K562 (cell line): ENCODE results near the gene CAMK2G. TPM values are rescaled to one million over a fixed set of nuclear protein-coding genes. Genes with fewer than 3 reads are reported as not detected.

Experiments used
- ADNP ChIP-seq: fragments of 200-800 bp; sonication (Bioruptor generic); IDR thresholded peaks from 2 replicates; pipeline ENCODE4 v1.6.1; 2016; ENCODE audit warnings: missing genetic modification characterization, missing compliant biosample characterization
- AFF1 ChIP-seq, 2 experiments: fragments of 450-650 bp; IDR thresholded peaks; 2 replicates each; pipeline ENCODE4 v1.6.1; 2018; ENCODE audit warnings: mild to moderate bottlenecking in 2 of 2, low read depth in 1 of 2; ENCODE audit not compliant: partially characterized antibody in 2 of 2
- IFI16 ChIP-seq: fragments of 250-450 bp; sonication (Bioruptor Pico); IDR thresholded peaks from 2 replicates; pipeline ENCODE4 v2.1.2; 2022; ENCODE audit warnings: mild to moderate bottlenecking, inconsistent platforms
- KDM2B ChIP-seq: fragments of 250-450 bp; sonication (Bioruptor Pico); IDR thresholded peaks from 2 replicates; pipeline ENCODE4 v1.8.0; 2021; ENCODE audit warnings: mild to moderate bottlenecking, moderate library complexity
- KLF10 ChIP-seq: fragments of 250-450 bp; sonication (Bioruptor Pico); IDR thresholded peaks from 2 replicates; pipeline ENCODE4 v1.6.1; 2021; ENCODE audit warnings: matching md5 sums
- MTF1 ChIP-seq: fragments of 250-450 bp; sonication (Bioruptor Pico); IDR thresholded peaks from 2 replicates; pipeline ENCODE4 v1.9.0; 2021; ENCODE audit warnings: moderate library complexity, mild to moderate bottlenecking, inconsistent platforms, borderline replicate concordance
- NEUROD1 ChIP-seq: fragments of 150-350 bp; IDR thresholded peaks from 2 replicates; pipeline ENCODE4 v1.6.1; 2014; ENCODE audit warnings: borderline replicate concordance, low read length, low read depth; ENCODE audit not compliant: partially characterized antibody
- SREBF1 ChIP-seq: fragments of 150-350 bp; IDR thresholded peaks from 2 replicates; pipeline ENCODE4 v1.6.1; 2014; ENCODE audit warnings: antibody characterized with exemption, low read depth, low read length, borderline replicate concordance
- TRIM25 ChIP-seq: fragments of 450-650 bp; IDR thresholded peaks from 2 replicates; pipeline ENCODE4 v1.7.0; 2016; ENCODE audit warnings: borderline replicate concordance
- ZBTB9 ChIP-seq: fragments of 450-650 bp; formaldehyde crosslinking; IDR thresholded peaks from 2 replicates; pipeline ENCODE4 v1.4.0; 2020; ENCODE audit warnings: mild to moderate bottlenecking, moderate library complexity
- ZNF57 ChIP-seq: fragments of 450-650 bp; formaldehyde crosslinking; IDR thresholded peaks from 2 replicates; pipeline ENCODE4 v1.4.0; 2020; ENCODE audit warnings: mild to moderate bottlenecking, moderate library complexity
- ZNF583 ChIP-seq: fragments of 250-450 bp; sonication (Bioruptor Pico); IDR thresholded peaks from 2 replicates; pipeline ENCODE4 v1.4.0; 2020
- polyA plus RNA-seq, 8 experiments: library from polyadenylated mRNA; depleted of rRNA in 4 of 8; stranded (reverse) in 5 of 8; unstranded in 3 of 8; fragments of >200 nt; fragmentation: Nextera tagmentation in 2 of 8; fragmentation: Illumina TruSeq in 1 of 8; extraction: Ambion mirVana in 2 of 8; extraction: Trizol in 1 of 8; gene quantifications; 2 replicates each; pipeline versions ENCODE4 v1.2.1 to v1.2.3, GENCODE V29; 2011 to 2014; ENCODE audit warnings: inconsistent platforms in 1 of 8, missing spikeins in 1 of 8
- total RNA-seq, 7 experiments: library from RNA; depleted of rRNA in 6 of 7; stranded (reverse); fragments of >200 nt in 6 of 7; fragmentation: Illumina TruSeq in 2 of 7; extraction: Trizol in 2 of 7; gene quantifications; 2 replicates each; pipeline versions ENCODE4 v1.2.1 to v1.2.3, GENCODE V29; 2011 to 2021; ENCODE audit warnings: low replicate concordance in 1 of 7
- TF ChIP-seq, protein P1 (sequence below): fragments of 450-650 bp; IDR thresholded peaks from 2 replicates; pipeline ENCODE4 v1.7.1; 2018; ENCODE audit warnings: mild to moderate bottlenecking, low read depth; ENCODE audit not compliant: partially characterized antibody

The CAMK2G gene
- total and polyA plus RNA-seq, 9 of the 15 experiments (the other 6 are each of a cell fraction or from before 2014, with no cell fraction given): 9.0 to 37.9 (median 32.6) TPM

DNA sequence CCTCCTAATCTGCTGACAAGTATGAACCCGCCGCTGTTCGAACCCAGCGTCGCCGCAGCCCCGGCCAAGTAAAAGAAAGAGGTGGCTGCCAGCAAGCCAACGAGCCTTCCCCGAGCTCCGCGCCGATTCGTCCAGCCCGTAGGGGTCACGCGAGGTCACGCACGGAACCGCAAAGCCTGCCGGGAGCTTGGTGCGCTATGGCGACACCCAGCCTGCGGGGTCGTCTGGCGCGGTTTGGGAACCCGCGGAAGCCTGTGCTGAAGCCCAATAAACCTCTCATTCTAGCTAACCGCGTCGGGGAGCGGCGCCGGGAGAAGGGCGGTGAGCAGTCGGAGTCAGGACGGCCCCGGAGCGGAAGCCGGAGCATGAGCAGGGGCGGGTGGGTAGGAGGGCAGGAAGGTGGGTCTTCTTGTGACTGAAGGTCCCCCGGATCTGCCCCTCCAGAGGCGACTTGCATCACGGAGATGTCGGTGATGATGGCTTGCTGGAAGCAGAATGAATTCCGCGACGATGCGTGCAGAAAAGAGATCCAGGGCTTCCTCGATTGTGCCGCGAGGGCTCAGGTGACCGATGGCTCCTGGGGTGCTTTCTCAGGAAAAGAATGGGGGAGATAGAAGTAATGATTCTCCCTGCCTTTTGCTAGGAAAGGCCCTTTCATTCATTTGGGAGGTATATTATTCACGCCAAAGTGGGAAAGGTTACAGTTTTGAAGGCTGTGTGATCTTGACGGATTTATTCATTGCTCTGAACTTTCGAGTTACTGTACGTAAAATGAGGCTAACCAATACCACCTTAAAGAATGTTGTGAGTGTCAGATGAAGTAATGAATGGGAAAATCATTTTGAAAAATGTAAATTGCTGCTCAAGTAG is 92.2 kb downstream of the CAMK2G start, which contains the start of gene CHCHD1 (continued):
- TF ChIP-seq, protein P1, sequence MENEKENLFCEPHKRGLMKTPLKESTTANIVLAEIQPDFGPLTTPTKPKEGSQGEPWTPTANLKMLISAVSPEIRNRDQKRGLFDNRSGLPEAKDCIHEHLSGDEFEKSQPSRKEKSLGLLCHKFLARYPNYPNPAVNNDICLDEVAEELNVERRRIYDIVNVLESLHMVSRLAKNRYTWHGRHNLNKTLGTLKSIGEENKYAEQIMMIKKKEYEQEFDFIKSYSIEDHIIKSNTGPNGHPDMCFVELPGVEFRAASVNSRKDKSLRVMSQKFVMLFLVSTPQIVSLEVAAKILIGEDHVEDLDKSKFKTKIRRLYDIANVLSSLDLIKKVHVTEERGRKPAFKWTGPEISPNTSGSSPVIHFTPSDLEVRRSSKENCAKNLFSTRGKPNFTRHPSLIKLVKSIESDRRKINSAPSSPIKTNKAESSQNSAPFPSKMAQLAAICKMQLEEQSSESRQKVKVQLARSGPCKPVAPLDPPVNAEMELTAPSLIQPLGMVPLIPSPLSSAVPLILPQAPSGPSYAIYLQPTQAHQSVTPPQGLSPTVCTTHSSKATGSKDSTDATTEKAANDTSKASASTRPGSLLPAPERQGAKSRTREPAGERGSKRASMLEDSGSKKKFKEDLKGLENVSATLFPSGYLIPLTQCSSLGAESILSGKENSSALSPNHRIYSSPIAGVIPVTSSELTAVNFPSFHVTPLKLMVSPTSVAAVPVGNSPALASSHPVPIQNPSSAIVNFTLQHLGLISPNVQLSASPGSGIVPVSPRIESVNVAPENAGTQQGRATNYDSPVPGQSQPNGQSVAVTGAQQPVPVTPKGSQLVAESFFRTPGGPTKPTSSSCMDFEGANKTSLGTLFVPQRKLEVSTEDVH: peak; percentile 34
- no peak for TF ChIP-seq ADNP (tag)
- TF ChIP-seq SREBF1: no peak
- TF ChIP-seq TRIM25: no peak
- peak in 1 of 2 experiments; percentile 82 for TF ChIP-seq AFF1 (IDR thresholded peaks at IDR 0.05; ENCODE audit: low read depth in 1 of 2, partially characterized antibody in 2 of 2)
- no peak; the same call in 1 of the 2 replicates for TF ChIP-seq ZBTB9 (CRISPR knock-in tag)
- no peak for TF ChIP-seq KLF10 (CRISPR knock-in tag)
- TF ChIP-seq NEUROD1: peak; percentile 21
- no peak for TF ChIP-seq ZNF57 (CRISPR knock-in tag)
- TF ChIP-seq IFI16: no peak
- no peak for TF ChIP-seq MTF1 (CRISPR knock-in tag)
- no peak for TF ChIP-seq ZNF583
- no peak; the same call in 1 of the 2 replicates for TF ChIP-seq KDM2B
